Measurements from ENCODE around the gene HCRTR1. TPM values are rescaled to one million over a fixed set of nuclear protein-coding genes. Genes with fewer than 3 reads are reported as not detected.

Gene HCRTR1
- total RNA-seq, 1 donor from 2014 or later = 0.53 TPM

DNA sequence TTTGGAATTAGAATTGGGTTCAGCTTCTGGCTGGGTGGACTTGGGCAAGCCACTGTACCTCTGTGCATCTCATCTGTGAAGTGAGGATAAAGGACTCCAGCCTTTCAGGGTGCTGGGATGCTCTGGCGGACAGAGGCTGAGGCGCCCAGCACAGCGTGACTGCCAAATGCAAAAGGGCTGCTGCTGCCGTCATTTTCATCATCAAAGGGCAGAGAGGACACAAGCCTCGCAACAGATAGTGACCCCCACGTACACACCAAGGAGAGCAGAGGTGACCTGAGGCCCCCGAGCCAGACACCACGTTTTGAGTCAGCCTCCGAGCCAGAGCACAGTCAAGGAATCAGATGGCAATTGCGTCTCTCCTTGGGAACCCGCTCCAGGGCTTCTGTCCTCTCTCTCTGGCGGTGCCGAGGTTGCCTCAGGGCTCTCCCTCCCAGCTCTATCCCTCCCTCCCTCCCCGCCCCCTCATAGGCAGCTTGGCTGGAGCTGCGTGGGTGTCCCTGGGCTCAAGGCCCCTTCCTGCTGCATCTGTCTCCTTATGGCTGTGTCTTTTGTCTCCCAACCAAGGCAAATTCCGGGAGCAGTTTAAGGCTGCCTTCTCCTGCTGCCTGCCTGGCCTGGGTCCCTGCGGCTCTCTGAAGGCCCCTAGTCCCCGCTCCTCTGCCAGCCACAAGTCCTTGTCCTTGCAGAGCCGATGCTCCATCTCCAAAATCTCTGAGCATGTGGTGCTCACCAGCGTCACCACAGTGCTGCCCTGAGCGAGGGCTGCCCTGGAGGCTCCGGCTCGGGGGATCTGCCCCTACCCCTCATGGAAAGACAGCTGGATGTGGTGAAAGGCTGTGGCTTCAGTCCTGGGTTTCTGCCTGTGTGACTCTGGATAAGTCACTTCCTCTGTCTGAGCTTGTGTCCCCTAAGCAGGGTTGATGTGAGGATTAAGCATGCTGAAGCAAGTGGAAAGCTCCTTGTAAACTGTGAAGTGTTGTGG, 9.0 kb downstream of the HCRTR1 start:
- no peak for DNase-seq (ENCODE audit: low read depth, low spot score)

DNA sequence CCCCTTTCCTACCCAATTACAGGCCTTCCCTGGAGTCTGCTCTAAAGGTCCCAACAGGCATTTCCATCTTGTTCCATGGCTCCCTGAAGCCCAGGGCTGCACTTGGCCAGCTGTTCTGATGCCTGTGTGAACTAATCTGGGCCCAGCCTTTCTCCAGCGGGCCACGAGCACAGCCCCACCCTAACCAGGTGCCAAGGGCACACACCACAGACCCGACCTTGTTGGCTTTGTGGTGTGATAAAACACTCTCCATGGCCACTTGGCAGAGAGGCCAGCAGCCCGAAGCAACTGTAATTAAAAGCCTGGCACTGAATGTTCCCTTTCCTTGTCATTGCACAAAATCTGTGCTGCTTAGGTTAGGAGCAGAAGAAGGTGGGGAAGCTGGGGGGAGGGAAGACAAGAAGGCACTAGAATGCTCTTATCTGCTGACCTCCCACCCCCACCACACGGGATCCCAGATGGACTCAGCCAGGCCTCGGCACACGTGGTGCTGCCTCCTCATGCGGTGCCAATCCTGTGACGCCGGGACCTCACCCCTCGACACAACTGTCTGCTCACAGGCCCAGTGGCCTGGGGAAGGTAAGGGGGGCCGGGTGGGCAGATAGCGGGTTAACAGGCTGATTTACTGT, 9.9 kb downstream of the HCRTR1 start:
- no peak for DNase-seq (ENCODE audit: low read depth, low spot score)

DNA sequence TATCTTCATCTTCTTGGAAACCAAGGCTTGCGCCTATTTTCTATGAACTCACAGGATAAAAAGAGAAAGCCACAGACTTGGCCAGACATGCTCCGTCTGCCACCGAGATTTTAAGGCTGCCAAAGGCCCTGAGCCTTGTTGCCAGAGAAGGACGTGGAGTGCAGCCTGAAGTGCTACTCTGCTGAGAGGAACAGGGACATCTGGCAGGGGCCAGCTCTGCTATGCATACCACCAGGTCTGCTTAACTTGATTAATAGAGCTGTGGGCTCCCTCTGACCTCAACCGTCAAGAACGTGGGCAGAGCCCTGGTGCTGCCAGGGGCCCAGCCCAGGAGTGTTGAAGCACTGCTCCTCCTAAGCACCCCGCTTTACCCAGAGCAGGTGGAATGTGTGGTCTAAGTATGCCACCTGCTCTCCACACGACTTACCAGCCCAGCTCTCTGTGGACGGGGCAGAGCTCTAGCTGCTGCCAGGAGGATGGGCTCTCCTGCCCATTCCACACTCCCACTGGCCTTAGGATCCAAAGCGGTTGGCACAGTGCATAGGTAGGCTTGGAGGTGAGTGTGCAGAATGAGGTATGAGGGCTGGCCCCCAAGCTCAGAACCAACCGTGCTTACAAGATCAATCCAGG, 10.6 kb downstream of the HCRTR1 start:
- no peak for DNase-seq (ENCODE audit: low read depth, low spot score)

DNA sequence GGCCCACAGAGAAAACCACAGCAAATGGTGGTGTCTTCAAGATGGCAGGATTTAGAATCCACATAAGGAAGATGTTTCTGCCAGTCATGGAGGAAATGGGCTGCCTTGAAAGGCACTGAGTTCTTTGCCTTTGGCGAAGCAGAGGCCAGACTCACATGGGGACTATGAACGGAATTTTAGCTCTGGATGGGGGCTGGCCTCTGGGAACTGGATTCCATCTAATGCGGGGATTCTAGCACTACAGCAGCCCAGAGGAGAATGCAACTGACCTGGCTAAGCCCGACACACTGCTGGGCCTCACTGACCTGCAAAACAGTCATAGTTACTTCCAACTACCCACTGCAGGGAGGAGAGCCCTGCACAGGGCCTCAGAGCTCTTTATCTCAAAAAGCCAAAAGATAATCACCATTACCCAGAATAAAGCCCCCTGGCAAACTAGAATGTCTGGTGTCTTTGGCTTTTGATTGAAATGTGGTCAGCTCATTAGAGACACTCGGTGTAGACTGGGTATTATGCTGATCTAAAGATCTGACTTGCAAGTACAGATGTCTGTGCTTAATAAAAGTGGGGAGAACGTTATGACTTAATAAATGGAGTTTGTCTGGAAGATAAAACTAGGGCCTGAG, 11.6 kb downstream of the HCRTR1 start:
- no peak for DNase-seq (ENCODE audit: low read depth, low spot score)

- DNase-seq (ENCODE audit: low read depth, low spot score) = no peak
Measured at GRCh38 chr1:31632649-31633048, 15.2 kb downstream of the HCRTR1 start.

GRCh38 chr1:31633117-31633516, 15.6 kb downstream of the HCRTR1 start:
- DNase-seq (ENCODE audit: low read depth, low spot score) = no peak

DNA sequence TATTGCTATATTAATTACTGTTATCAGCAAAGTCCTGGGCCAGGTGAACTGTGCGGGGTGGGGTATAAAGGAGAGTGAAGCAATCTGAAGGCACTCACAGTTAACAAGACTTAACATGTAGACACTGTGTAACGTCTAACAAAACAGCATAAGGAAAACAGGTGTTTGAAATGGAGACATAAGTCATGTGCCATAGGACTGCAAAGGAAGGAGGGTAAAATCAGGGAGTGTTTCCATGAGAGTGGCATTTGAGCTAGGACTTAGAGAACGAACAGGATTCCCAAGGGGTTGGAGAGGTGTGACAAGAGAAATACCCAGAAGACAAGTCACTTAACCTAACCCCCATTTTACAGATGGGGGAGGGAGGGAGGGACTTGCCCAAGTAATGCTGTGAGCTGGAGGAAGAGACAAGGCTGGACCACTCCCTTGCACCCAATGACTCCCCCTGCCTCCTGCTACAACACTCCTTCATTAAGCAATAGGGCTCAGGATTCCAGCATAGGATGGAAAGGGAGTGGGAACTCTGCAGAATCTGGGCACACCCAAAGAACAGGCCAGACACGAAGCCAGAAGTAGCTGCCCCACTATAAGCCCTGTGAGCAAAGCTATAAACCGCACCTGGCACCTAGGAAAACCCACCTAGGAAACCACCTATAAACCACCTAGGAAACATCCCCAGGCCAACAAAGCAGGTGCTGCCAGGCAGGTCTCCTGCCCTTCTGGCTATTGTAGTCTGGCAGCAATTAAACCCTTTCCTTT, 20.6 kb downstream of the HCRTR1 start:
- DNase-seq (ENCODE audit: low read depth, low spot score) = no peak

GRCh38 chr1:31639543-31639942, 22.1 kb downstream of the HCRTR1 start:
- no peak for DNase-seq (ENCODE audit: low read depth, low spot score)

GRCh38 chr1:31640179-31640578, 22.7 kb downstream of the HCRTR1 start:
- DNase-seq (ENCODE audit: low read depth, low spot score) = no peak

DNA sequence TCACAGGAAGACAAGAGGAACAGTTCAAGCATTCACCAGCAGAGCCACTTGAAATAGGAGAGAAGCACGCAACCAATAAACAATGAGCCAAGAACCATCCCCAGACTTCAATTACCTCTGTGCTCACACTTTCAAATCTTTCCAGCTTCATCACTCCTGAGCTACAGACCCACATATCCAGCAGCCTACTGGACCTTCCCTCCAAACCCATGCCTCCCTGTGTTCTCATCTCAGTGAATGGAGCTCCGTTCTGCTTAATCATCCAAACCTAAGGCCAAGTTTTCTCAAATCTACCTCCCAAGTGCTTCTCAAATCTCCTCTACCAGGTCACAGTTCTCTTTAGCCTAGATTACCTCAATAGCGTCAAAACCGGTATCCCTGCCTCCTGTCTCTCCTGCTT, 23.5 kb downstream of the HCRTR1 start:
- no peak for DNase-seq (ENCODE audit: low read depth, low spot score)

DNA sequence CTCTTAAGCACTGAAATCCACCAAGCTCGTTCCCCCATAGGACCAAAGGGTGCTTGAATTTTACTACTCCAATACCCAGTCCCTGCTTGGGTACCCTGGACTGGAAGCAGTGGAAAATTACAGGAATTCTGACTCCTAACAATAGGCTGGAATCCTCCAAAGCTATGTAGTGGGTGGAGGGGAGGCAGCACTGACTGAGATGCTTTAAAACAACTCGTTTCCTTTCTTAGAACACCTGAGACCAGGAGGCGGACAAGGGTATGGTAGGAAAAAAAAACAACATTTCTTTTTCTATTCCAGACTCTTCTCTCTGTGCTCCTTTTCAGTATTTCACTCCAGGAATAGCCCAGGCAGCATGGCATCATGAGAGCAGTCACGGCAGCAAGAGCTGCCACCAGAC, 24.9 kb downstream of the HCRTR1 start:
- DNase-seq (ENCODE audit: low read depth, low spot score) = no peak

DNA sequence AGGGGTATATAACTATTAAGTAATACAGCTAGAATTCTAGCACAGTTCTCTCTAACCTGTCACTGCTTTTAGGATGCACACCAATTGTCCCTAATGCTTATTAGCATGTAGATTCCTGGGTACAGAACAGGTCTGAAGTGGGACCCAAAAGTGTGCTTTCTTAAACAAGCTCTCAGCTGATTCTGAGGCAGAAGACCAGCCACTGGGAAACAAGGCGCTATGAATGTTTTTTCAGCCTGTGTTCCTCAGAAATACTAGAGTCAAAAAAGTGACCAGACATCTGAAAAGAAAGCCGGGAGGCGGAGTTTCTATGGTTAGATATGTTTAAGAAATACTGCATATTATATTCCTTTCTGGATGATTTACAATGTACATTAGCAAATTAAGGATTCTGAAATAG, 25.4 kb downstream of the HCRTR1 start:
- no peak for DNase-seq (ENCODE audit: low read depth, low spot score)

DNA sequence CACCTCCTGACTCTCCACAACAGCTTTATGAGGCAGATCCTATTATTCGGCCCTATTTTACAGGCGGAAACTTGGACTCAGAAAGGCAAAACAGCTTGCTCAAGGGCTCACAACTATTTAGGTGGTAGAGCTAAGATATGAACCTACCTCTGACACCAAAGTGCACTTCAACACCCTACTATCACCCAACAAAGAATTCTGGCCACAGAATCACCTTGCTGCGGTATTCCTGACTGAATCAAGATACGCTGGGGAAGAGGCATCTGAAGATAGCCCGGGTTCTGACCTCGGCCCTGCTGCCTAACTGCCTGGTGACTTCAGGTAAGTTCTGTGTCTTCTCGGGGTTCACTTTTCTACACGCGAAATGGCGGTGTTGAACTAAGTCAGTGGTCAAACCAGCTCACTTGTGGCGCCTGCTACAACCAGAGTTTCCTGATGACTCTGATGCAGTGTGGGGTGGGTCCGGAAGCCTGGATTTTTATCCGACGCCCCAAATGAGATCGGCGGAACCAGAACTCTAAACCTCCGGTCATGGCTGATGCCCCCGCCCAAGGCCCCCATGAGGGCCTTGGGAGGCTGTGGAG, 26.6 kb downstream of the HCRTR1 start:
- DNase-seq (ENCODE audit: low read depth, low spot score) = no peak

DNA sequence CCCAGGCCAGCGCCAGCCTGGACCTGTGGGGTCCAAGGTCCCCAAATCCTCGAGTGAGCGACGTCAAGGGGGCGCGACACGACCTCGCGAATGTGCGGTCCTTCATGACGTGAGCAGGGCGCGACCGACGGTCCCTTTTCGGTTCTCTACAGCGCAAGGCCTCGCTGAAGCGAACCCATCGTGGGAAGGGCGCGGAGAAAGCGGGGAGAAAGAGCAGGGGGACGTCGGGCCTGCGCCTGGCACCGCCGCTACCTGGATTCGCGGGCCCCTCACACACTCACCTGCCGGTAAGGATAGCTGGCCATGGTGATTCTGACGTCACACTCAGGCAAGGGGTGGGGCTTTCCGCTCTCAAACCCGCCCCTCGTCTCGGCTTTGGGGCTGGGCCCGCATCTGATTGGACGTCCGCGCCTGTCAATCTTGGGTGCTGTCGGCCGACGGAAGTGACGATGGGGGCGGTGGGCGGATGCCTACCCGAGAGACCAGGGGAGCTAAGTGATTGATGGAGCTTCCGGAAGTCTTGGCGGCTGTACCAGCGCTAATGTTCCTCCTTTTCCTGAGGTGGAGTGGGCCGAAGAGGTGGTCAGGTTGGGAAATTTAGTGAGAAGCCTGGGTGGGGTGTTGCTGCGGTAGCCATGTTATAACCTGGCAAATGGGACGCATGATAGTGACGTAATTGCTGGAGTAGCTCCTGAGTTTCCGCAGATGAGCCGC, 27.2 kb downstream of the HCRTR1 start, which contains the start of gene PEF1:
Gene PEF1 (minus strand): TSS at position 317 of the 714 bp plus-strand sequence. CDS start 12 bp downstream, at position 305.
- peak; percentile 93 for DNase-seq (ENCODE audit: low read depth, low spot score)

GRCh38 chr1:31645274-31645568, 27.7 kb downstream of the HCRTR1 start:
- DNase-seq (ENCODE audit: low read depth, low spot score) = no peak

DNA sequence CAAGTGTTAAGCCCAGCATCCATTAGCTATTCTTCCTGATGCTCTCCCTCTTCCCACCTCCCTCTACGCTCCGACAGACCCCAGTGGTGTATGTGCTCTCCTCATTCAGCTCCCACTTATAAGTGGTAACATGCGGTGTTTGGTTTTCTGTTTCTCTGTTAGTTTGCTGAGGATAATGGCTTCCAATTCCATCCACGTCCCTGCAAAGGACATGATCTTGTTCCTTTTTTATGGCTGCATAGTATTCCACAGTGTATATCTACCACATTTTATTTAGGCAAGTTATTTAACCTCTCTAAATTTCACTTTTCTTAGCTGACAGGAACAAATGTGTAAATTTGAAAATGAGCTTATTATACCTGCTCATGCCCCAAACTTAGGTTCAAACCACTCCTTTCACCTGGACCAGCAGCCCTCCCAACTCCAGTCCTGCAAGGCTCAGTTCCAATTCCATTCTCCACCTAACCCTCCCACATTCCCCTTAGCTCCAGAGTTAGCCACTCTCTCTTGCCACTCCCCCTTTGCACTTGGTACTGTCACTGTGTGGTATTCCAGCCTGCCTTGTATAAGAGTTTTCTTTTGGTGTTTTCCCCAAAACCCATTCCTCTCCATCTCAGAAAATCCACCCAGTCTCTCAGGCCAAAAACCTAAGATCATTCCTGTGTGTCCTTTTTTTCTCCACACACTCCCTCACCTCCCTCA, 28.9 kb downstream of the HCRTR1 start:
- DNase-seq (ENCODE audit: low read depth, low spot score) = no peak

GRCh38 chr1:31647106-31647505, 29.6 kb downstream of the HCRTR1 start:
- no peak for DNase-seq (ENCODE audit: low read depth, low spot score)

DNA sequence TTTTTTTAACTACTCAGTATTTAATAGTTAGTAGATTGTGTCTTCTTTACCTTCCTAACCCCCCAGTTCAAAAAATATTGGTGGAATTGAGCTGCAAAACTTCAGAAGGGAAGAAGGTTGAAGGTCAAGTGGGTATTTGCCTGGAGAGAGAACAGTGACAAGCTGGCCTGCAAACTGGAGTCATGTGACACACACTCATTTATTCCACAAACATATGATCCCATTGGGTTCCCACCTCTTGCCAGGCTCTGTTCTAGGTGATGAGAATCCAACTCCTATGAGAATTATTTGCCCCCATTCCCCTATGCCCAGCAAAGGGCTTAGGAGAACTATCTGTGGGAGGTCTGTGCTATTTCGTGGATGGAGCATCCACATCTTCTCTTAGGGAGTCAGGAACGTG, 30.7 kb downstream of the HCRTR1 start:
- DNase-seq (ENCODE audit: low read depth, low spot score) = no peak

- no peak for DNase-seq (ENCODE audit: low read depth, low spot score)
Measured at GRCh38 chr1:31648641-31649357, 31.3 kb downstream of the HCRTR1 start.

All from pulmonary artery endothelial cell (primary cell).